AG10803 (cell line): Measurements from ENCODE around the gene EXT2.
A peak's percentile ranks its signal among the peaks of the same experiment; 100 is the strongest.

Experiments used
- DNase-seq: peaks from one replicate; pipeline ENCODE4 v3.0.0; 2010; ENCODE audit warnings: low read depth
- H3K4me3 ChIP-seq: 2 replicates; pipeline ENCODE4 v1.5.1; 2011; ENCODE audit warnings: mild to moderate bottlenecking, low read length, control low read depth
- TF ChIP-seq, protein P1 (sequence below): conservative IDR thresholded peaks from 2 replicates; pipeline ENCODE4 v1.5.1; 2011; ENCODE audit warnings: mild to moderate bottlenecking, low read length, control low read depth, inconsistent platforms

EXT2 gene

DNA sequence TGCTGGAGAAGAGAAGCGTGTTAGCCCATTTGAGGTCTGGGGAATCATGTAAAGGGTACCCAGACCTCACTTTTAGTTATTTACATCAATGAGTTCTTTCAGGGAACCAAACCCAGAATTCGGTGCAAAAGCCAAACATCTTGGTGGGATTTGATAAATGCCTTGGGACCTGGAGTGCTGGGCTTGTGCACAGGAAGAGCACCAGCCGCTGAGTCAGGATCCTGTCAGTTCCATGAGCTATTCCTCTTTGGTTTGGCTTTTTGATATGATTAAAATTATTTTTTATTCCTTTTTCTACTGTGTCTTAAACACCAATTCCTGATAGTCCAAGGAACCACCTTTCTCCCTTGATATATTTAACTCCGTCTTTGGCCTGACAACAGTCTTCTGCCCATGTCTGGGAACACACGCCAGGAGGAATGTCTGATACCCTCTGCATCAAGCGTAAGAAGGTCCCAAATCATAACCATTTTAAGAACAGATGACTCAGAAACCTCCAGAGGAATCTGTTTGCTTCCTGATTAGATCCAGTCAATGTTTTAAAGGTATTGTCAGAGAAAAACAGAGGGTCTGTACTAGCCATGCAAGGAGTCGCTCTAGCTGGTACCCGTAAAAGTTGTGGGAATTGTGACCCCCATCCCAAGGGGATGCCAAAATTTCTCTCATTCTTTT lies 149.3 kb downstream of the EXT2 start:
- DNase-seq: no peak
- TF ChIP-seq, protein P1, sequence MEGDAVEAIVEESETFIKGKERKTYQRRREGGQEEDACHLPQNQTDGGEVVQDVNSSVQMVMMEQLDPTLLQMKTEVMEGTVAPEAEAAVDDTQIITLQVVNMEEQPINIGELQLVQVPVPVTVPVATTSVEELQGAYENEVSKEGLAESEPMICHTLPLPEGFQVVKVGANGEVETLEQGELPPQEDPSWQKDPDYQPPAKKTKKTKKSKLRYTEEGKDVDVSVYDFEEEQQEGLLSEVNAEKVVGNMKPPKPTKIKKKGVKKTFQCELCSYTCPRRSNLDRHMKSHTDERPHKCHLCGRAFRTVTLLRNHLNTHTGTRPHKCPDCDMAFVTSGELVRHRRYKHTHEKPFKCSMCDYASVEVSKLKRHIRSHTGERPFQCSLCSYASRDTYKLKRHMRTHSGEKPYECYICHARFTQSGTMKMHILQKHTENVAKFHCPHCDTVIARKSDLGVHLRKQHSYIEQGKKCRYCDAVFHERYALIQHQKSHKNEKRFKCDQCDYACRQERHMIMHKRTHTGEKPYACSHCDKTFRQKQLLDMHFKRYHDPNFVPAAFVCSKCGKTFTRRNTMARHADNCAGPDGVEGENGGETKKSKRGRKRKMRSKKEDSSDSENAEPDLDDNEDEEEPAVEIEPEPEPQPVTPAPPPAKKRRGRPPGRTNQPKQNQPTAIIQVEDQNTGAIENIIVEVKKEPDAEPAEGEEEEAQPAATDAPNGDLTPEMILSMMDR: no peak
- no peak overlapping the region for H3K4me3 ChIP-seq

DNA sequence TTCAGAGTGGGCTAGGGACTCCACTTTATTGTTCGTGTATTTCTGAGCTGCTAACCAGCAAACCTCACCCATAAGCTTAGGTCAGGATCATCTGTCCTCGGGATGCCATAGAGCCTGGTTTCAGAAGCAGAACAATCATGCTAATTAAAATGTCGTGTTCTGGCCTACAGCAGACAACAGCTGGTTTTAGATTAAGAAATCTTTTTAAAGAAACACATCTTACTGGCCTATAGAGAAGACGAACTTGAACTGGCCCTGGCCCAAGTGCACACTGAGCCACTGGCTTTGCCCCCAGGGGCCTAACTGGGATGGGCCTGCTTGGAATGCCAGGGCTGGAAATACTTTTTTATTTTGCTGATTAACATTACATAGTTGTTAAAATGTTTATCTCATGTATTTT lies 151.2 kb downstream of the EXT2 start:
- DNase-seq: peak; percentile 87
- TF ChIP-seq, protein P1: no peak
- H3K4me3 ChIP-seq: no peak overlapping the region

DNA sequence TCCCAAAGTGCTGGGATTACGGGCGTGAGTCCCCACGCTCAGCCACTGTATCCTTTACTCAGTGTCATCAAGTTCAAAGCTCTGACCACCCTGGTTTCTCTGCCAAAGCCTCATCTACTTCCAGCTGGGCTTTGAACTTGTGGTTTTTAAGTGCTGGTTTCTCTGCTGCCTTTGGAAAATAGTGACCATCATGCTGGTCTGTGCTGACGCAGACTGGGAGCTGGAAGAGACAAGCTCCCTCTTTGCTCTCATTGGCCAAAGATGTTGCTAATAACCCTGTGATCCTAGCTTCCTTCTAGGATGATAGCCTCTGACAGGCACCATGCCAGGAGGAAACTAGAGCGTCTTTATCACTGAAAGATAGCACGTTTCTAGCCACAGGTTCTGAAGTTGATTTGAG lies 152.0 kb downstream of the EXT2 start:
- no peak overlapping the region for H3K4me3 ChIP-seq
- TF ChIP-seq, protein P1: no peak
- DNase-seq: no peak

DNA sequence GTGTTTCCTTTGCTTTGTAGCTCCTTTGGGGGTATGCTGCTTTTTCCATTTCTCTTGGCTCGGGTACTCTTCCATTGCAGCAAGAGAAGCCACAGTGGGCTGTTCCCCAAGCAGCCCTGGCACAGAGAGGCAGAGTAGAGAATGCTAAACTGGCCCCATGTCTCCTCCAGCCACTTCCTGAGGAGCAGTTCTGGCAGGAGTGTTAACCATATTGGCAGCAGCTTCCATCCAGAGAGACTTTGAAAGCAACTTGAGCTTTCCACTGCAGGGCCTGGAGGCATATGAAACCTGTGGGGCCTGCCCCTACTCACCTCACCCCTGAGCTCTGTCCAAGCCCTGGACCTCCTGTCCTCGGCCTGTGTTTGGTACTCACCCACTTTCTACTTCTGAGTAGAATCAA lies 152.6 kb downstream of the EXT2 start:
- TF ChIP-seq, protein P1: no peak
- peak; percentile 63 for DNase-seq
- no peak overlapping the region for H3K4me3 ChIP-seq

DNA sequence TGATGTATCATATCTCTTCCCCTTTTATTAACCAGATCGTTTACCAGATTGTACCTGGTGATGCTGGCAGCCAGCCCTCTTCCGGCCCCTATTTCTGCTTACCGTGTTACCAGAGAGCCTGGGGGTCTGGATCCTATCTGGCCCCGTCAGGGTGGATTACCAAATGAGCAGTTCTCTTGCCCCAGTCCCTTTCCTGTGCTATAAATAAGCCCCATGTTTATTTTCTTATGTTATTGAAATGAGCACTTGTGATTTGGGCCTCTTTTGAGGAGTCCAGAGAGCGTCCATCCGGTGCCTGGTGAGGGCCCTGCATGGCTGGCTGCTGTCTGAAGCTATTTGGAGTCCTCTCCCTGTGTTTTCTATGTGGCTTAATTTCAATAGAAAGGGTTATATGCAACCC lies 154.9 kb downstream of the EXT2 start:
- no peak for DNase-seq

DNA sequence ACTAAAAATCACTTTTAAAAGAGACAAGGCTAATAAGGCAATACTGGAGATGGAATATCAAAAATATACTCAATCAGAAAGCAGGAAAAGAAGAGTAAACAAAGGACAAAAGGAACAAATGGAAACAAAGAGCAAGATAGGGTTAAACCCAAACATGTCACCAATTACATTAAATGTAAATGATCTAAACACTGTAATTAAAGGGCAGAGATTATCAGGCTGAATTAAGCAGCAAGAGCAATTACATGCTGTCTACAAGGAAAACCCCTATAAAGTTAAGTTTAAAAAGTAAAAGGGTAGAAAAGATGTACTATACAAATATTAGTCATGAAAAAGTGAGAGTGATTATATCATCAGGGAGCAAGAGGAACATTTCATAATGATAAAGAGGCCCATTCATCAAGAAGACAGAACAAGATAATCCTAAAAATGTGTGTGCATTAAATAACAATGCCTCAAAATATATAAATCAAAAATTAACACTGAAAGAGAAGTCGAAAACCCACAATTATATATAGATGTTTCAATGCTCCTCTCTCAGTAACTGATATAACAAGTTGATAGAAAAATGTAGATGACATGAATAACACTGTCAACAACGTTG lies 157.6 kb downstream of the EXT2 start:
- DNase-seq: no peak
- no peak overlapping the region for H3K4me3 ChIP-seq
- TF ChIP-seq, protein P1: no peak

More for the DNA sequence above, 154.9 kb downstream of the EXT2 start:
- no peak overlapping the region for H3K4me3 ChIP-seq
- TF ChIP-seq, protein P1: no peak

DNA sequence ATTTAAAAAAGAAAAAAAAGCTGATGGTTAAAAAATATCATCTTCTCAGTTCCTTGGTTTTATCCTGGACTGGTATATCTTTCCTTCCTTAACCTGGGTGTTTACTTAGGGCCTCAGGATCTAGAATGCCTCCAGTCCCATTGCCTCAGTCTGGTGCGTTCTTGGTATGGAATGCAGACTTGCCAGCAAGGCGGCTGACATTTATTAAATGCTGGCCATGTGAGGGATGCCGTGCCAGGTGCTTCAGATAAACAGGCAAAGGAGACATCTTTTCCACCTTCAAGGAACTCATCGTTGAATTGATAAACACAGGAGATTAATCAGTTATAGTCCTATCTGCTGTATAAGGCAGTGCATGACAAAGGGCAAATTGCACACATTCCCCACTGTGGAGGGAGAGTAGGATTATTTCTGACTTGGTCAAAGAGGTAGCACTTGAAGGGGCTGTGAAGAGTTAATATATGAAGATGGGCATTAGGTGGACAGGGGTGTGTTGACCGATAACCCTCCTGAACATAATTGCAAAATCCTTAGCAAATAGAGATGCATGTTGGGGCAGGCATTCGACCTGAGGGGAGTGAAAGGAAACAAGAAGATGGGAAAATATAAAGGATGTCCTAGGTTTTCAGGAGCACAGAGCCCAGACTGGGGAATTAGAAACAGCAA lies 160.1 kb downstream of the EXT2 start:
- TF ChIP-seq, protein P1: no peak
- H3K4me3 ChIP-seq: no peak overlapping the region
- no peak for DNase-seq
